HG02642 (cell line): ENCODE data around the gene CLEC7A.

Experiments used
- ATAC-seq: cut with Tn5 transposase; IDR thresholded peaks from one replicate; pipeline ENCODE4 v1.9.1; 2021; ENCODE audit warnings: mild to moderate bottlenecking; ENCODE audit not compliant: unreplicated experiment, poor library complexity

The CLEC7A gene

DNA sequence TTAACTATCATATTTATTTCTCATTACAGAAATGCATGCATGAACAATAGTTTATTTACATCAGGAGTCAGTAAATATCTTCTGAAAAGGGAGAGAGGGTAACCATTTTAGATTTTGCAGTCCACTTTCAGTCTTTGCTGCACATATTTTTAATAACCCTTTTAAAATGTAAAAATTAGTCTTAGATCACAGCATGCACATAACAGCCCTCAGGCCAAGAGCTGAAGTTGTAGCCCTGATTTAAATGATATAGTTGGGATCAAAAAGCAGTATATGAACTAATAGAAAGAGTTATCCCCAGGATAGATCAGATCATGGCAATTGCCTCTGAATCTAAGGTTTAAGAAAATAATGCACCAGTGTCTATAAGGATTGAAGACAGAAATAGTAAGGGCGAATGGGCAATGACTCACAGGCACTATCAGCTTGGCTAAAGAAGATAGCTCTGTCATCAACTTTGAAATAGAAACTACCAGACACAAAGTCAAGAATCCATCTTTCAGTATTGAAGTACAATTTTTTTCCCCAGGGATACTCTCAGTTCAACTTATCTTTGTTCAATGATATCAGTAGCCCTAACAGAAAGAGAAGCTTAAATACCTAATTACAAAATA is 13.1 kb upstream of the CLEC7A start:
- no peak for ATAC-seq

- ATAC-seq: no peak
Observed at GRCh38 chr12:10140001-10140400, 10.0 kb upstream of the CLEC7A start.

DNA sequence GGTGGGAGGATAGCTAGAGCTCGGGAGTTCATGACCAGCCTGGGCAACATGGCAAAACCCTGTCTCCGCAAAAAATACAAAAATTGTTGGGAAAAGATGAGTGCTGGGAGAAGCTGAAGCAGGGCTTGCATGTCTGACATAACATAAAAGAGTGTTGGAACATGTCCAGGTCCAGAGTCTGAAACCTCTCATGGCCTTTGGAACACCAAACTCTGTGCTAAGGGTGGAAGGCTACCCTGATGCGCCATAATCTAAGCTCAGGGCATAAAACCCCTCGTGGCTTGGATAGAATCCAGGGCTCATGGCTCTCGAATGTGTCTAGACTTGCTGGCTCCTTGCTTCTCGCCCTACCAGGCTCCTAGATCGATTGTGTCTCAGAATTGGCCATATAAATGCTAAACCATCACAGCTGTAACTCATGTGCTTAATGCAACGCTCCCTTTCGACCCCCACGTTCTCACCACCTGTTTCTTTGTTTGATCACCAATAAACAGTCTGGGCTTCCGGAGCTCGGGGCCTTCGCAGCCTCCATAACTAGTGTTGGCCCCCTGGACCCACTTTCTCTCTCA is 6.7 kb upstream of the CLEC7A start:
- ATAC-seq: no peak

GRCh38 chr12:10135126-10135525 is 5.1 kb upstream of the CLEC7A start:
- no peak for ATAC-seq

DNA sequence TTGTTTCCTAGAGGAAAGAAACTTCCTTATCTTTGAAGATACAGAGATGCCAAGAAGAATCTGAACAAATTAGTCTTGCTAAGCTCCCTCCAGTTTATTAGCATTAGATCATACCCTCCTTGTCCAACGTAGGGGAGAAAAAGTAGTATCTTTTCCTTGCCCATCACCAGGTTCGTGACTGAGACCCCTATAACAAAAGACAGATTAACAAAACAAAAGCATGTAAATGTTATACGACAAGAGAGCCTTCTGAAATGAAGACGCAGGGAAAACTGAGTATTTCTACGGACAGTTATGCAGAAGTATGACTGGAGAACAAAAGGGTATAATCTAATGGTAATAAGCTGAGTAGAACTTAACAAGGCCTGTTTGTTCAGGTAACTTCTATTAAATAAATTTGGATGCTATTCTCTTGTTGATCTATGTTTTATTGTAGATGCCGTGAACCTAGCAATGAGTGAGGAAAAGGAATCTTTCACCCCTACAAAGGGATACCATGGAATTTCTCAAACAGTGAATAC is 2.9 kb upstream of the CLEC7A start:
- no peak for ATAC-seq

DNA sequence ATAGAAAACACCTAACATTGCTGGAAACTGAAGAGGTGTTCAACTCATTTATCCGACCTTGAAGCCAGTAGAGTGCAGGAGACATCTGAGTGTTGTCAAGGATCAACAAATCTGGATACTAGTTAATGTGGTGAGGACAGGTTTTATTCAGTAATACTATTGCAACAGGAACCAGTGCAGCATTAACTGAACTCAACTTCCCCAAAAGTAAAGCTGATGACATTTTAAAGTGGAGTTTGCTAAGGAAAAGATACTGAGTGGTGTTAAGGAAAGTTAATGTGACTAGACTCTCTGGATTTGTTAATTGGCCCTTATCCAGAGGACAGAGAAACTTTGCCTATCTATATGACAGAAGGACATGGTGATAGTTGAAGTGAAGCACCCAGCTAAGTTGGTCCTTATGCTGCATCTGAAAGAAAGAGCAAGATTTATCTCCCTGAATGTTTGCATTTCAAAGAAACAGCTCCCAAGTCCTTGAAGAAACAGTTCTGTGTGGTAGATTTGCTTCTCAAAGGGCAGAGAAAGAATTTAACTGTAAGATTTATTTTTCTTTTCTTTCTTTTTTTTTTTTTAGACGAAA is 1.2 kb upstream of the CLEC7A start:
- no peak for ATAC-seq

DNA sequence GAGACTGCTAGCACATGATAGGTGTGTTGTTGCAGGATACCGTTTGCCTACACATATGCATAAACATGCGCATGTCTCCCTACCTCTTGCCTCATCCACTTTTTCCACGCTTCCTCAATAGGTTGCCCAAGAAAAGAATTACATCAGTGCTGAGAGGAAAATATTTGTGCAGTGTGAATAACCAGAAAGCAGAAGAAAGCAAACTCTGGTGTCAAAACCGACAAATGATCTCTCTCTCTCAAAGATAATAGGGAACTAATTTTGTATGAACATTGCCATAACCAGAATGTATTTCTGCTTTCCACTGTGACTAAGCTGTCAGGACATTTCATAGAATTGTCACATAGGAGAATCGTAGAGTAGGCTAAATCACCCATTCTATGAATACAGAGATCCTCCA is 1.3 kb downstream of the CLEC7A start:
- no peak for ATAC-seq

DNA sequence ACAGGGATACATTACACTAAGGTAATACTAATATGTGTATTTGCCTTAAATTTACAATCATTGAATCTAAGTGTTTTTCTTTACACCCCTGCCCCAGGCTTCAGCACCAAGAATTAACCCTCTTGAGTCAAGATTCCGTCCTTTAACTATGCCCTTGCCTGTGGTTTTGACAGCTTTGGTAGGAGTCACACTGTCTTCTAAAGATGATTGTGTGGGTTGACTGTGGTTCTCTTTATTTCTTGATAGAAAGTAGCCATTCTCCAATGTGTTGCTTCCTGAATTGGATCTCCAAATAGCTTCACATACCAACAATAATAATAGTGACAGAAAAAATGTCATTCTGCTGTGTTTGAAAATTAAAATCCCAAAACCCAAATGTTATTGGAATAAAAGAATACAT is 3.6 kb downstream of the CLEC7A start:
- ATAC-seq: no peak

- no peak for ATAC-seq
Observed at GRCh38 chr12:10122689-10123088, 7.3 kb downstream of the CLEC7A start.

DNA sequence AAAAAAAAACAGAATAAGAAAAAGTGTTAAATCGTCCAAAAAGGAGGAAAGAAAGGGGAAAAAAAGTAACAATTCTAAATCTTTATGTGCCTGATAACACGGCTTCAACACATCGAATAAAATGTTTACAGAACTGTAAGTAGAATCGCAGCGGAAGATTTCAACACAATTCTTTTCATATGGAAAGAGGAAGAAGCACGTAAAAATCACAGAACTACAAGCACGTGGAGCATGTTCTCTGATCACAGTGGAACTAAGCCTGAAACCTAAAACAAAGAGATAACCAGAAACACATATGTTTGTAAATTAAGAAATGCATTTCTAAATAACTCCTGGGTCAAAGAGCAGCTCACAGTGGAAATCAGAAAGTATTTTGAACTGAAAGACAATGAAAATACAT is 8.7 kb downstream of the CLEC7A start:
- ATAC-seq: no peak

GRCh38 chr12:10119066-10119465 is 10.9 kb downstream of the CLEC7A start:
- no peak for ATAC-seq

DNA sequence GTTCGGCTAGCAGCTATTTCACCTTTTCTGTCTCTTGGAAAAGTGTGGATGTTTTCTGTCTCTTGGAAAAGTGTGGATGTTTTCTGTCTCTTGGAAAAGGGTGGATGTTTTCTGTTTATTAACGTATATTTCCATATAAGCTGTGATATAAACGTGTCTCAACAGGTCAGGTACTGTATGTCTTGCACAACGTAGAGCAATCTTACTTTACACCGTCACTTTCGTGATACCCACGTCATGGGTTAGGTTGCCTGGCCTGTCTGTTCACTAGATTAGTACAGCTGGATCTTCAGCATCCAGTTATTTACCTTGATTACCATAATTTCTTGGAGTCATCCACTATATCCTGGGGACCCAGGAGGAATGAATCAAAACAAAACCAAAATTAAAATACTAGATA is 14.1 kb downstream of the CLEC7A start:
- ATAC-seq: no peak

- no peak for ATAC-seq
Observed at GRCh38 chr12:10115311-10115710, 14.7 kb downstream of the CLEC7A start.

DNA sequence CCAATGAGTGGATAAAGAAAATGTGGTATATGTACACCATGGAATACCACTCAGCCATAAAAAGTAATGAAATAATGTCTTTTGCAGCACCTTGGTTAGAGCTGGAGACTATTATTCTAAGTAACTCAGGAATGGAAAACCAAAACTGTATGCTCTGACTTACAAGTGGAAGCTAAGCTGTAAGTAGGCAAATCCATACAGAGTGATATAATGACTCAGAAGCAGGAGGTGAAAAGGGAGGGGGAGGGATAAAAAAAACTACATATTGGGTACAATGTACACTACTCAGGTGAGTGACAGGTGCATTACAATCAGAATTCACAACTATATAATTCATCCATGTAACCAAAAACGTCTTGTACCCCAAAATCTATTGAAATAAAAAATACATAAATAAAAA is 16.1 kb downstream of the CLEC7A start:
- no peak for ATAC-seq

DNA sequence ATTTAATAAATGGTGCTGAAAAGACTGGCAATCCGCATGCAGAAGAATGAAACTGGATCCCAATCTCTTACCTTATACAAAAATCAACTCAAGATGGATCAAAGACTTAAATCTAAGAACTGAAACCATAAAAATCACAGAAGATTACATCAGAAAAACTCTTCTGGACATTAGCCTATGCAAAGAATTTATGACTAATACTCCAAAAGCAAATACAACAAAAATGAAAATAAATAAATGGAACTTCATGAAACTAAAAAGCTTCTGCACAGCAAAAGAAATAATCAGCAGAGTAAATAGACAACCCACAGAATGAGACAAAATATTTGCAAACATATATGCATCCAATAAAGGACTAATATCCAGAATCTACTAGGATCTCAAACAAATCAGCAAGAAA is 16.9 kb downstream of the CLEC7A start:
- no peak for ATAC-seq

DNA sequence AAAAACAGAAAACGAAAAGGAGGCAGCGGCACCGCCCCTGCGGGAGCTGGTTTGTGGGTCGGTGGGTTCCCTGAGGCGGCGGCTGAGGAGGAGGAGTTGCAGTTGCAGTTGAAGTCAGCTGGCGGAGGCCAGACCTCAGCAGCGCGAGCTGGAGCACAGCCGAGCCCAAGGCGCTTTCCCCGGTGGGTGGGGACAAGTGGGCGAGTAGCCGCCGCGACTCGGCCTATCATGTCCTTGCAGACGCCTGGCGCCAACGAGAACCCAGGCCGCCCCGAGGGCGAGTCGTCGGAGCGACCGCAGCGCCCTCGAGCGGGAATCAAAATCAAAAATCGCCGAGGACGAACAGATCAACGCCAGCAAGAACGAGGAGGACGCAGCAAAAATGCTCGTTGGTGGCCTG is 18.5 kb downstream of the CLEC7A start:
- no peak for ATAC-seq

- no peak for ATAC-seq
Observed at GRCh38 chr12:10110256-10110844, 19.6 kb downstream of the CLEC7A start.

GRCh38 chr12:10102322-10102721 is 27.7 kb downstream of the CLEC7A start:
- no peak for ATAC-seq

DNA sequence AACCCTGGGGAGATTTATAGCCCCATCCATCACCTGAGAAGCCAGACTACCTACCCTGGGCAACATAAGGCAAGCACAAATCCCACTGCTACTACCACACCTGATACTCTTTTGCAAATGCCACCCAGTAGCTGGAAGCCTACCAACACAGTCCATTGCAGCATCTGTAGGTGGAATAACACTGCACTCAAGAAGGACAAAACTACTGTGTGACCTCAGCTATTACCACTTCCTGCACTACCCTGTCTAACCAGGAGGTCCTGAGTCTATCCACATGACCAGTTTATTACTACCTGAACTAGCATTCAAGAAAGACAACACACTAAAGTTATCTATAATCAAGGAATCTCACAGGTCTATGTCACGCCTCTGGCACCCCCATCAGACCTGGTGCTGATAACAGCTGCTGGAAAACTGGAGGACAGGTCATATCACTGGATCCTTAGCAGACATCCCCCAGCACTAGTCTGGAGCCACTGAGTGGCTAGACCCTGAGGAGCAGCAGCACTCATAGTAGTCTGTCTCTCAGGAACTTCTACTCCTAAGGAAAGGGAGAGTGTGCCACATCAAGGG is 28.3 kb downstream of the CLEC7A start:
- ATAC-seq: no peak

DNA sequence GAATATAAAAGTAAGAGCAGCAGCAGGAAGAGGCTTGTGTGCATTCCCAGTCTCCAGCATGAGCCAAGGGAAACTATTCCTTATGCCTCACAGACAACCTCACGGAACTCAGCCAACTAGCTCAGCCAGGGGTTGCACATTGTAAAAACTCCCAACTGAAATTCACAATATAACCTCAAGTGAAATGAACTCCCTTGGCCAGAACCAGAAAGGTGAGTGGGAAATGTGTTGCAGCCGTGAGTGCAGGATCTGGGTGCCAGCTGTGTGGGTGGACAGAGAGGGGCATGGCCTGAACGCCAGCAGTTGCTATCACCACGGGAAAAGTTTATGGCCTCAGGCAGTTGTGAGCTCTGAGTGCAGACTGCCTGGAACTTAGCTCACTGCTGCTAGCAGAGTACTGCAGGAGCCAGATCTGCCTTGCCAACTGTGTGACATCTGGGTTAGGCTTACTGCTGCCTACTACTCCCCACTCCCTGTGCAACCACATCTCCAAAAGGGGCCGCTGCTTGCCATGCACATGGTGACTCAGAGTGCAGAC is 28.9 kb downstream of the CLEC7A start:
- ATAC-seq: no peak

GRCh38 chr12:10098791-10099190 is 31.2 kb downstream of the CLEC7A start, which contains the start of gene CLEC1A:
CLEC1A (minus strand) TSS chr12:10098985; CDS start chr12:10098922, 63 bp downstream.
- ATAC-seq: no peak
